ENCODE measurements around the gene DGUOK.

DGUOK gene

GRCh38 chr2:73921581-73921980, 5.1 kb upstream of the DGUOK start:
- no peak overlapping the region for H3K4me3 ChIP-seq (ENCODE audit: low read depth, low read length)
- no peaks in the 10 kb centered on the region for H3K9me3 ChIP-seq (ENCODE audit: severe bottlenecking)
- H3K36me3 ChIP-seq: no peaks in the 10 kb centered on the region
- TF ChIP-seq, protein P1, sequence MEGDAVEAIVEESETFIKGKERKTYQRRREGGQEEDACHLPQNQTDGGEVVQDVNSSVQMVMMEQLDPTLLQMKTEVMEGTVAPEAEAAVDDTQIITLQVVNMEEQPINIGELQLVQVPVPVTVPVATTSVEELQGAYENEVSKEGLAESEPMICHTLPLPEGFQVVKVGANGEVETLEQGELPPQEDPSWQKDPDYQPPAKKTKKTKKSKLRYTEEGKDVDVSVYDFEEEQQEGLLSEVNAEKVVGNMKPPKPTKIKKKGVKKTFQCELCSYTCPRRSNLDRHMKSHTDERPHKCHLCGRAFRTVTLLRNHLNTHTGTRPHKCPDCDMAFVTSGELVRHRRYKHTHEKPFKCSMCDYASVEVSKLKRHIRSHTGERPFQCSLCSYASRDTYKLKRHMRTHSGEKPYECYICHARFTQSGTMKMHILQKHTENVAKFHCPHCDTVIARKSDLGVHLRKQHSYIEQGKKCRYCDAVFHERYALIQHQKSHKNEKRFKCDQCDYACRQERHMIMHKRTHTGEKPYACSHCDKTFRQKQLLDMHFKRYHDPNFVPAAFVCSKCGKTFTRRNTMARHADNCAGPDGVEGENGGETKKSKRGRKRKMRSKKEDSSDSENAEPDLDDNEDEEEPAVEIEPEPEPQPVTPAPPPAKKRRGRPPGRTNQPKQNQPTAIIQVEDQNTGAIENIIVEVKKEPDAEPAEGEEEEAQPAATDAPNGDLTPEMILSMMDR (IDR thresholded peaks at IDR 0.05; ENCODE audit: low read depth, low read length): no peak
- no peaks in the 10 kb centered on the region for H3K27me3 ChIP-seq (ENCODE audit: insufficient read depth, low read depth, severe bottlenecking)
- DNase-seq: no peak
- no peak overlapping the region for H3K27ac ChIP-seq

- Histone ChIP-seq H3K9me3 (ENCODE audit: severe bottlenecking) (no peaks in the 10 kb centered on the region), H3K27ac (no peak overlapping the region), H3K27me3 (ENCODE audit: insufficient read depth, low read depth, severe bottlenecking) (no peaks in the 10 kb centered on the region), H3K36me3 (no peaks in the 10 kb centered on the region; the same call in 1 of the 2 replicates), H3K4me3 (ENCODE audit: low read depth, low read length) (no peak overlapping the region)
- TF ChIP-seq, protein P1 (IDR thresholded peaks at IDR 0.05; ENCODE audit: low read depth, low read length): no peak
- DNase-seq: no peak
Observed at GRCh38 chr2:73922681-73923080, 4.0 kb upstream of the DGUOK start.

- Histone ChIP-seq H3K27me3 (ENCODE audit: insufficient read depth, low read depth, severe bottlenecking) (no peaks in the 10 kb centered on the region), H3K9me3 (ENCODE audit: severe bottlenecking) (no peaks in the 10 kb centered on the region), H3K36me3 (peaks cover 4% of the 10 kb centered on the region), H3K4me3 (ENCODE audit: low read depth, low read length) (no peak overlapping the region), H3K27ac (no peak overlapping the region)
- DNase-seq: no peak
- TF ChIP-seq, protein P1 (IDR thresholded peaks at IDR 0.05; ENCODE audit: low read depth, low read length): no peak
Observed at GRCh38 chr2:73925033-73925704, 1.5 kb upstream of the DGUOK start.

DNA sequence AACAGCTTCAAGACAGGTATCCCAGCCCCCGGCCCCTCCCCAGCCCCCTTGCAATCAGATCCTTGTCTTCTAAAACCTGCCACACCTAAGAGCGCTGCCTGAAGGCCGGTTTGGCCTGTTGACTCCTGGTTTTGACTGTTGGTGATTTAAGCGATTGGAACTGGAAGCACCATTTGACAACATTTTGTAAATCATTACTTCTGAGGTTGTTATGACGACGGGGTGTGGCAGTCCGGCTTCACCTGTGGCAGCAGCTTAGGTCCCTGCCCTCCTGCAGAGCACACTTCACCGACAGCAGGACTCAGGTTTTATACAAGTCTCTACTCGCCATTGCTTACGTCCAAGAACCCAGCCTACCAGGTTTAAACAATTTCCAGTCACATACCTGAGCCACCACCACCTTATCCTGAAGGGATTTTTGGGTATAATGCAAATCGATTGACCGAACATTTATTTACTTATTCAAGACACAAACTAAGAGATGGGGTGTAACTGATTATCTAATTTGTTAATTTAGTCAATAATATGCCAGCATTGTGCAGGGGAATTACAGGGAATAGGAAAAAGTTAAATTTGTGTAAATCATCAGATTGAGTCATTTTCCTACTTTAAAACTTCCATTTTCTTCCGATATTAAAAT, 707 bp upstream of the DGUOK start:
- TF ChIP-seq, protein P1 (IDR thresholded peaks at IDR 0.05; ENCODE audit: low read depth, low read length): no peak
- Histone ChIP-seq H3K4me3 (ENCODE audit: low read depth, low read length) (peak overlapping the region; percentile 78), H3K9me3 (ENCODE audit: severe bottlenecking) (no peaks in the 10 kb centered on the region), H3K27me3 (ENCODE audit: insufficient read depth, low read depth, severe bottlenecking) (no peaks in the 10 kb centered on the region), H3K36me3 (peaks cover 6% of the 10 kb centered on the region), H3K27ac (peak overlapping the region; percentile 84)
- no peak for DNase-seq

DNA sequence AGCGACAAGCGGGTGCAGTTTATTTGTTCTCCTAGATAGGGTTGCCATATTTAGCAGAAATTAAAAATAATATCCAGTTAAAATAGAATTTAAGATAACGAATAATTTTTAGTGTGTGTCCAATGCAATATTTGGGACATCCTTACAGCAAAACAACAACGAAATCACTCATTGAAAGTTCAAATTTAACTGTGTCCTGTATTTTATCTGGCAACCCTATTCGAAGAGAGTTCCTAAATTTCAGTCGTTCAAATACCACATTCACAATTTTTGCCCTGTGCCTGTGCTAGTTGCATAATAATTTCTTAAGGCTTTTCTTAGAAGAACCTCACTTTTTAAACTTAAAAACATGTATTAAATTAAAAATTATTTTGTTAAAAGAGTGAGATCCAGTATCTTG, 664 bp downstream of the DGUOK start:
- H3K4me3 ChIP-seq (ENCODE audit: low read depth, low read length): peak overlapping the region; percentile 78
- H3K27ac ChIP-seq: peak overlapping the region; percentile 84
- no peaks in the 10 kb centered on the region for H3K9me3 ChIP-seq (ENCODE audit: severe bottlenecking)
- peaks cover 19% of the 10 kb centered on the region for H3K36me3 ChIP-seq
- H3K27me3 ChIP-seq (ENCODE audit: insufficient read depth, low read depth, severe bottlenecking): no peaks in the 10 kb centered on the region
- DNase-seq: no peak
- TF ChIP-seq, protein P1 (IDR thresholded peaks at IDR 0.05; ENCODE audit: low read depth, low read length): no peak

All from WERI-Rb-1 (cell line).